GM21381 (cell line): ENCODE data around the gene CXXC1.
A peak's percentile ranks its signal among the peaks of the same experiment; 100 is the strongest.
"Not testable (repeated sequence)": the region's sequence is repeated elsewhere in the genome, so short reads cannot be mapped to it uniquely, and the experiment has no call there.

Experiments used
- ATAC-seq: cut with Tn5 transposase; IDR thresholded peaks from one replicate; pipeline ENCODE4 v1.9.1; 2021; ENCODE audit warnings: mild to moderate bottlenecking, moderate library complexity; ENCODE audit not compliant: unreplicated experiment

The CXXC1 gene

DNA sequence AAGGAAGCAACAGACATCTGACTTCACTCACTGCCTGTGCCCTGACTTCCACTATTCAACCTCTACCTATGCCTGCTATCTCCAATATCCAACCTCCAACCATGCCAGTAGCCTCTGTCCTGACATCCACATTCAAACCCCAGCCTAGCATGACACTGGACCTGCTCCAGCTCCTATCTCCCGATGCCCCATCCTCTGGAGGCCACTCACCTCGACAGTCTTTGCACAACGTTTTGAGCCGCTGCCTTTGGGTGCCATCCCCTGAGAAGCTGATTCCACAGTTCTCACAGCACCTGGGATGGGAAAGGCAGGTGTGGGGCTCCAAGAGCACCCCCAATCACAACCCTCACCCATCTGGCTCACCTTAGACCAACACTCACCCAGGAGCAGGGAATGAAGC lies 11.0 kb downstream of the CXXC1 start:
- ATAC-seq = no peak

DNA sequence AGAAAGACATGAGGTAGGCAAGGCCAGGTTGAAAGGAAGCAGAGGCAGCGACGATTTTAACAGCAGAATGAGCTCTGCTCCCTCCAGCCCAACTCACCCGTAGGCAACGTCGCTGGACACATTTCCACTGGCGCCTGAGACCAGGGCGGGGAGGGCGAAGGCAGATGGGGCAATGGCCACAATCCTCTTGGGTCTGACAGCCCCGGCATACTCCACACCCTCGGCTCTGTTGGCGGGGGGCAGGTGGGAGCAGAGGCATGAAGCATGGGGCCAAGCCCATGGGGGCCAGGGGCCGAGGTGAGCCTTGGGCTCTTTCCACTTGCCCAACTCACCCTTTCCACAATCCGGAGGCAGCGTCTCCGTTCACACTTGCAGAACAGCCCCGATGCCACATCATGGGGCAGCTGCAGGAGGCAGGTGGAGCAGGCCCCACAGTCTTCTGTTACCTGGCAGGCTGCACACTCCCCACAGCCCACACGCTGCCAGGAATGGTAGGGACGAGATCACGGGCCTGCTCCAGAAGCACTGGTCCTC lies 11.9 kb downstream of the CXXC1 start:
- ATAC-seq = no peak

DNA sequence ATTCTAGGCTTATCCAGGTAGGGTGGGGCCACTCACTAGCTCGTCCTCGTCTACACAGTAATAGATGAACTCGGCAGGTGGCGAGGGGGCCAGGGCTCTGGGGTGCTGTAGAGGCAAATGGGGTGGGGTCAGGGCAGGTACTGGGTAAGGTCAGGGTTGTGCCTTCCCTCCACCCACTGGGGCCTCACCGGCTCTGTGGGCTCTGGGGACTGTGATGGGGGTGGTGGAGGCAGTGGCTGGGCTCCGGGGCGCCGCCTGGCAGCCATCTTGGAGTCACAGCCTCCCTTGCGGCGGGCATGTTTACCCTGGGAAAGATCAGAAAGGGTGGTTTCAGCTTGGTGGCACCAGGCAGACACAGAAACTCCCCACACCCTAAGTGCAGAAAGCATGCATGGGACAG lies 12.6 kb downstream of the CXXC1 start:
- no peak for ATAC-seq

DNA sequence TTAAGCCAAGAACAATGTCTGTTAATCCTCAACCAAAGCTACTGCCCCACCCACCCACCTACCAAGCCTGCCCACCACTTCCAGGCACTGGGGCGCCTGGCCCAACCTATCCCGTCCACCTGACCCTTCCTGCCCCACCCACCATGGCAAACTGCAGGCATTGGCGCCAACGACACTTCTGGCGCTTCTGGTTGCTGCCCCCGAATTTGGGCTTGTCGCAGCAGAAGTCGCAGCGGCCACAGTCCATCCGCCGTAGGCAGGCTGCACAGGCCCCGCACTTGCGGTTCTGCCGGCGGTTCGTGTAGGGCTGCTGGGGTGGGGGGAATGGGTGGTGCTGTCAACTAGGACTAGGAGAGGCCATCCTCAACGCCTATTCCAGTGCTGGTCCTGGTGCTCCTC lies 13.4 kb downstream of the CXXC1 start:
- ATAC-seq = no peak

DNA sequence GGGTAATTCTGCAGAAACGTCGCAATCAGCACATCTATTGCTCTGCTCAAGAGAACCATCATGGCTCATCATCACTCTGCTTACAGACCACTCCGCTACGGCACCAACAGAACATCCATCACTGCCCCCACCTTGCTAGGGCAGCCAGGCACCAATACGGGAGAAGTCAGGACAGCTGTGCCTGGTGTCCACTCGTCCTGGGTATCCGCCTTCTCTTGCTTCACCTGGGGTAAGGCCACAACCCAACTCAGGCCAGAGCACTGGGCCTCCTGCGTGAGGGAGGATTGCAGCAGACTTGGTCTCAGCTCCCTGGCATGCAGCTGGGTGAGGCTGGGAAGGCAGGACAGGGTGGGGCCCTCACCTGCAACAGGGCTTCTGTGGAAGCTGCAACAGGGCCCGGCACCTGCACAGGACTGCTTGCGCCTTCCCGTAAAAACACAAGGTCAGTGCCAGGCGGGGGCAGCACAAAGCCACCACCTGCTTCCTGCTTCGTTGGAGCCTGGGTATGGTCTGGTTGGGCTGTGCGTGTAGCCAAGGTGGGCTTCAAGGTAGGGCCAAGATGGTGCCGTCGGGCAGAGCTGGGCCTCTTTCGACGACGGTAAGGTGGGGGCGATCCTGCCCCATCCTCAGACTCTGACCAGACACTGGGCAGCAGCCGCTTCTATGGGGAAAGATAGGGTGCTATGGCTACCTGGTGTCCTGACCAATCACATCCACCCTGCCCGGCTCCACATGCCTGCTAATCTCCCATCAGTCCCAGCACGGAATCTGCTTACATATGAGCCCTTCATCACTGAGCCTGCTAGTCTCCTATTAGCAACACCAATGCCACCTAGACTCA lies 14.1 kb downstream of the CXXC1 start:
- no peak for ATAC-seq

DNA sequence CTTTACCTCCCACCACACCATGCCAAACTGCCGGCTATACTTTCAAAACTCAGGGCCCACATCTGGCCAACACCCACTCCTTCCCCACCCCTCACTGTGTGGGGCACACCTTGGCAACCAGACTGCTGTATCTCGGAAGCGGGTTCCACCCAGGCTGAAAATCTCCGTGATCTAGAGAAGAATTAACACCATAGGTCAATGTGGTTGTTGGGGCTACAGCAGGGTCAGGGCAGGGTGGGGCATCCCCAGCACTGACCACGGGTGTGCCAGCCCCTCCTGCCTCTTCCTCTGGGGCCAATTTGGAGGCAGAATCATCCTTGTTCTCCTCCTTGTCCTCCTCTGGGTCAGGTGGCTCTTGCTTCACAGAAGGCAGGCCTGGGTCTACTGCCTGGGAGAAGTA lies 14.9 kb downstream of the CXXC1 start:
- ATAC-seq = no peak

DNA sequence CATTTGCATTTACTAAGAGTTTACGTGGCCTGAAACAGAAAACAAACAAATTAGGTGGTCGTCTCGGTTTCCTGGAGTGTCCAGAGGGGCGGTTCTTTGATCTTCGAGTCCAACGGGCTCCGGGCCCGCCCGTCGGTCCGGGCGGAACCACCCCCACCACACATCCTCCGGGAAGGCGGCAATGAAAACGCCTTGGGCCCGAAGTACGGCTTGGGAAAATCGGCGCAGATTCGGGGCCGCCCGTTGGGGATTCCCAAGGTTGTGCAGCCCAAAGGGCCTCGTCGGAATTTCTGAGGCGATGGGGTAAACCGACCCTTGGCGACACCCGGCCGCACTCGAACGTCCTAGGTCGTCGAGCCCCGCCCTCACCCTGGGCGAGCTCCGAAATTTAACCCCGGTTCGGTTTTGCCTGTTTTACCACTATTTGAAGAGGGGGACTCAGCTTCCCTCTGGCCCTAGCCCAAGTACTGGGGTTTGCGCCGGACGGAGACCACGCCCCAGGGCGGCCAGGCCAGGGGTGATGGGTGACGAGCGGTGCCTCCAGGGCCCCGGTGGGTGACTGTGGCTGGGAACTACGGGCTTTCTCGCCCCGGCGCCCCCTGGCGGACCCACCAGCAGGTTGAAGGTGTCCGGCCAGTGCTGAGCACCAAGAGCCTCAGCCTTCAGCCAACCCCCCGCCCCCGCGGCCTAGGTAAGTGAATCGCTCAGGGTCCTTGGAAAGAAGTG lies 19.3 kb downstream of the CXXC1 start:
- peak; percentile 71 for ATAC-seq

DNA sequence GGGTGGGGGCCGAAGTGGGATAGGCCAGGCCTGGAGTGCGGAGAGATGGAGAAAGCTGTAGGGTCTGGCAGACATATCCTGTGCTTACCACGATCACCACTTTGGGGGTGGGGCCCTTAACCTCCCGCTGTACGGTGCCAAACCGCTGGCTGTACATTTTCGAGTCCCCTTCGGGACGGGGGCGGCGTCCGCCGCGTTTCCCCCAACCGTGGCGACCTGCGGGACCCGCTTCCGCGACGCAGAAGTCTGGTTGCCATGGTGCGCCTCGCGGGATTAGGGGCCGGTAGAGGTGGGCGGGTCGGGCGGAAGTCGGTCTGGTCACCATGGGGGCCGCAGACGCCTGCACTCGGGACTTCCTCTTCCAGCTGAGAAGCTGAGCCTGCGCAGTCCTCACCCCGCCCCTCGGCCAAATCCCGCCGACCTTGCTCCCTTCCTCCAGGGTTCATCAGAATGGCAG lies 21.2 kb downstream of the CXXC1 start, which contains the start of gene CFAP53:
TSS of gene CFAP53 (minus strand) at position 248 of the 457 bp plus-strand sequence. CDS start at position 157, 91 bp downstream.
- peak; percentile 72 for ATAC-seq

DNA sequence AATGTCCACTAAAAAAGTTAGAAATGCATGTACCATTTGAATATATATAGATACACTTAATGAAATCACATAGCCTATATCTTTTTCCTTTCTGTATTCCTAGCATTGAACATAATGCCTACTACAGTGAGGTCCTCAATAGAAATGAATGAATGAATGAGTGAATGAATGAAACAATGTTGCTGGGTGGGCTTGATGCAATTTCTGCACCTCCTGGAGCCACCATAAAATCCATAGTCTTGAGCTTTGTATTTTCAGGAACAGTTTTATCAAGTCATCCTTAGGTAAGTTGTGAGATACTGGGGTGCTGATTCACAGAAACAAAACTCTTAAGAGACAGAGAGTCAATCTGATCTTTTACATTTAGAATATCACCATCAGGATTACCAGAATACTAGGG lies 24.5 kb downstream of the CXXC1 start:
- no peak for ATAC-seq

DNA sequence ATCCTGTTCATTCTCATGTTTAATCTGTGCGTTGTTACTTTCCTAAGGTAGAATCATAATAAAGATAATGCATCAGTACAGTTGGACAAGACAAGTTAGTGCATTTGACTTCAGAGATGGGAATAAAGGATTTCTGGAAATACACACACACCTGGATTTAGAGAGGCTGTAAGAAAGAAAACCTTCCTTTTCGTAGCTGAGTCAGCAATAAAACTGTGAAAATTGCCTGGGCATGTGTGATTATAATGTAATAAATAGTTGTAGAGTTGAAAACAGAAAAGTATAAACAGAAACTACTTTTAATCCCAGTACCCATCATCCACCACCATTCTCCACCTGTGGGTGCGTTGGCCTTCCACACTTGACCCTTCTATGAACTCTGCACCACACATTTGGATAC lies 36.6 kb downstream of the CXXC1 start:
- no peak for ATAC-seq

DNA sequence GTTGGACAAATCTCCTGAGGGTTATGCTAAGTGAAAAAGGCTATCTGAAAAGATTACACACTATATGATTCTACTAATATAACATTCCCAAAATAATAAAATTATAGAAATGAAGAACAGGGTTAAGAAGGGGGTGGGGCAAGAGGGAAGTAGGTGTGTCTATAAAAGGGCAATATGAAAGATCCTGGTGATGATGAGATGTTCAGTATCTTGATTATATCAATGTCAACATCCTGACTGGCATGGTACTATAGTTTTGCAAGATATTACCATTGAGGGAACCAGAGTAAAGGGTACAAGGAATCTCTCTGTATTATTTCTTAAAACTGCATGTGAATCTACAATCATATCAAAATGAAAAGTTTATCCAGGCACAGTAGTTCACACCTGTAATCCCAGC lies 37.9 kb downstream of the CXXC1 start:
- no peak for ATAC-seq

DNA sequence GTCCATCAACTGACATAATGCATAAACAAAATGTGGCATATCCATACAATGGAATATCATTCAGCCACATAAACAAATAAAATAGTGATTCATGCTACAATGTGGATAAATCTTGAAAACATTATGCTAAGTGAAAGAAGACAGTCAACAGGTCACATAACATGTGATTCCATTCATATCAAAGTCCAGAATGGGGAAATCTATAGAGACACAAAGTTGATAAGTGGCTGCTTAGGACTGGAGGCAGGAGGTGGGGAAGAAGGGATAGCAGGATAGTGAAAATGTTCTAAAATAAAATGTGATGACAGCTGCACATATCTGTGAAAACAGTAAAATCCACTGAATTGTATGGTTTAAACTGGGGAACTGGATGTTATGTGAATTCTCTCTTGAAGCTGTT lies 39.9 kb downstream of the CXXC1 start:
- ATAC-seq = no peak

DNA sequence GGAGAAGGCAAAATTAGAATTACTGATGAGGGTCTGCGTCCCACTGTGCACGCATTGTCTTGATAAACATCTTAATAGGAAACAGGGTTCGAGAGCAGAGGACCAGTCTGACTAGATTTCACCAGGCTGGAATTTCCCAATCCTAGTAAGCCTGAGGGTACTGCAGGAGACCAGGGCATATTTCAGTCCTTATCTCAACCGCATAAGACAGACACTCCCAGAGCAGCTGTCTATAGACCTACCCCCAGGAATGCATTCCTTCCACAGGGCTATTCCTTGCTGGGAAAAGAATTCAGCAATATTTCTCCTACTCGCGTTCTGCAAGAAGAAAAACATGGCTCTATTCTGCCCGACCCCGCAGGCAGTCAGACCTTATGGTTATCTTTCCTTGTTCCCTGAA lies 45.7 kb downstream of the CXXC1 start:
- not testable (repeated sequence) for ATAC-seq

DNA sequence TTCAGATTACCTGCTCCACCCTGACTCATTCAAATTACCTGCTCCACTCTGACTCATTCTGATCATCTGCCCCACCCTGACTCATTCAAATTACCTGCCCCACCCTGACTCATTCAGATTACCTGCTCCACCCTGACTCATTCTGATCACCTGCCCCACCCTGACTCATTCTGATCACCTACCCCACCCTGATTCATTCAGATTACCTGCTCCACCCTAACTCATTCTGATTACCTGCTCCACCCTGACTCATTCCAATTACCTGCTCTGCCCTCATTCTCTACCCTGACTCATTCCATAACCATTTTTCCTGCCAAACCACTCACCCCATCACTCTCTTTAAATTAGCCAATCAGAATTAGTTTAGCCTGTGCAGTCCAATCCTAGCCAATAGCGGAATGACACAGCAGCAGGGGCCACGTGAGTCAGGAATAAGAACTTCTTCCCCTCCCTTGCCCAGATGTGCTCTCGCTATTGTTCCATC lies 47.4 kb downstream of the CXXC1 start:
- ATAC-seq = no peak

DNA sequence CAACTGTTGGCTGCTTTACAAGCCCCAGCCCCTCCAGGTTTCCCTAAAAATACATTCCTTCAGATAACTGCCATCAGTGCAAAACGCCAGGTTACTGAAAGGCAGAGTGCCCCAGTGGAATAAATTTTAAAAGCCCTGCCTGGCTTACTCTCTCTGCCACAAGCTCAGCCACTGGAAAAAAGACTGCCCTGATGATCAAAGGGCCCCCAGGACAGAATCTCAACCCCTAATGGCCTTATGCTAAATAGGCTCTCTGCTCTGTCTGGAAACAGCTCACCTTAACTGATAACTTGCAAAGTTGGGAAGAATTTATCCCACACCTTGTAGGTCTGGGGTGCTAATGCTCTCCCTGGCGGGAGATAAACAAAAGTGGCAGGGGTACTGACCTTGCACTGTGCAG lies 55.1 kb downstream of the CXXC1 start:
- ATAC-seq = no peak
